Vagina (tissue), 2 donors: ENCODE results near the gene RRH.

Experiments used
- CTCF ChIP-seq, 3 experiments: fragments of 450-650 bp in 2 of 3; fragments of 200-600 bp in 1 of 3; sonication (generic) in 1 of 3; IDR thresholded peaks; one replicate each; pipeline ENCODE4 v1.5.1; 2017 to 2019; ENCODE audit warnings: antibody characterized with exemption in 3 of 3, mild to moderate bottlenecking in 2 of 3, moderate library complexity in 2 of 3
- POLR2A ChIP-seq, 2 donors: fragments of 450-650 bp; IDR thresholded peaks; one replicate each; pipeline ENCODE4 v1.6.1; 2017; ENCODE audit warnings: antibody characterized with exemption in 2 of 2, mild to moderate bottlenecking in 2 of 2, moderate library complexity in 2 of 2

GRCh38 chr4:109815151-109816081, 12.4 kb upstream of the RRH start, which contains the start of gene GAR1:
- TF ChIP-seq POLR2A (IDR thresholded peaks at IDR 0.05) (peak in 1 of 2 donors; percentile 3), CTCF (IDR thresholded peaks at IDR 0.05) (no peak)
